Stimulated activated CD8-positive, alpha-beta memory T cell treated with anti-CD3 and anti-CD28 coated beads, Interleukin-15, amount 100 ng/mL, for 24 hours (primary cell): Measurements from ENCODE around the gene FGA.
"Not testable (repeated sequence)": the region's sequence is repeated elsewhere in the genome, so short reads cannot be mapped to it uniquely, and the experiment has no call there.

Experiments
- DNase-seq: peaks from one replicate; pipeline ENCODE4 v3.0.0-alpha.2; 2020; ENCODE audit warnings: low read depth

FGA gene

GRCh38 chr4:154606728-154607723, 16.5 kb upstream of the FGA start:
- DNase-seq, result no peak

- no peak for DNase-seq
Observed at GRCh38 chr4:154604696-154605200, 14.2 kb upstream of the FGA start.

GRCh38 chr4:154603033-154603943, 12.7 kb upstream of the FGA start:
- DNase-seq, result no peak

GRCh38 chr4:154602404-154603020, 12.0 kb upstream of the FGA start:
- no peak for DNase-seq

- no peak for DNase-seq
Observed at GRCh38 chr4:154597798-154598774, 7.5 kb upstream of the FGA start.

GRCh38 chr4:154597281-154597680, 6.7 kb upstream of the FGA start:
- not testable (repeated sequence) for DNase-seq

- no peak for DNase-seq
Observed at GRCh38 chr4:154595807-154596206, 5.3 kb upstream of the FGA start.

- DNase-seq, result not testable (repeated sequence)
Observed at GRCh38 chr4:154594343-154594742, 3.8 kb upstream of the FGA start.

GRCh38 chr4:154593868-154594267, 3.3 kb upstream of the FGA start:
- no peak for DNase-seq

GRCh38 chr4:154591890-154592289, 1.3 kb upstream of the FGA start:
- no peak for DNase-seq

- DNase-seq, result no peak
Observed at GRCh38 chr4:154589296-154590197, 995 bp downstream of the FGA start.

GRCh38 chr4:154588198-154588597, 2.3 kb downstream of the FGA start:
- DNase-seq, result no peak

GRCh38 chr4:154586296-154587033, 4.1 kb downstream of the FGA start:
- no peak for DNase-seq

GRCh38 chr4:154585369-154586018, 5.0 kb downstream of the FGA start:
- no peak for DNase-seq

GRCh38 chr4:154584259-154584658, 6.3 kb downstream of the FGA start:
- no peak for DNase-seq

- DNase-seq, result no peak
Observed at GRCh38 chr4:154583677-154584076, 6.9 kb downstream of the FGA start.

- no peak for DNase-seq
Observed at GRCh38 chr4:154583230-154583629, 7.3 kb downstream of the FGA start.

GRCh38 chr4:154582723-154583122, 7.8 kb downstream of the FGA start:
- DNase-seq, result no peak
